GM19452 (cell line): ENCODE measurements around the gene PNMA1.

Experiments
- ATAC-seq: cut with Tn5 transposase; IDR thresholded peaks from one replicate; pipeline ENCODE4 v1.9.1; 2021; ENCODE audit not compliant: unreplicated experiment

The PNMA1 gene

GRCh38 chr14:73751157-73751691, 37.0 kb upstream of the PNMA1 start:
- ATAC-seq = no peak

GRCh38 chr14:73750531-73750901, 36.3 kb upstream of the PNMA1 start:
- ATAC-seq = no peak

- no peak for ATAC-seq
These were observed 35.7 kb upstream of the PNMA1 start for GRCh38 chr14:73749706-73750530.

- no peak for ATAC-seq
These were observed 34.7 kb upstream of the PNMA1 start for GRCh38 chr14:73748858-73749357.

GRCh38 chr14:73747379-73748211, 33.4 kb upstream of the PNMA1 start:
- no peak for ATAC-seq

- ATAC-seq = no peak
These were observed 32.6 kb upstream of the PNMA1 start for GRCh38 chr14:73746520-73747378.

- no peak for ATAC-seq
These were observed 31.7 kb upstream of the PNMA1 start for GRCh38 chr14:73745571-73746519.

- no peak for ATAC-seq
These were observed 30.8 kb upstream of the PNMA1 start for GRCh38 chr14:73744874-73745529.

- ATAC-seq = no peak
These were observed 30.1 kb upstream of the PNMA1 start for GRCh38 chr14:73744175-73744867.

- peak; percentile 56 for ATAC-seq
These were observed 29.3 kb upstream of the PNMA1 start for GRCh38 chr14:73743431-73743931.

- ATAC-seq = no peak
These were observed 28.5 kb upstream of the PNMA1 start for GRCh38 chr14:73742520-73743238.

- no peak for ATAC-seq
These were observed 27.8 kb upstream of the PNMA1 start for GRCh38 chr14:73741876-73742519.

GRCh38 chr14:73741386-73741875, 27.2 kb upstream of the PNMA1 start:
- ATAC-seq = no peak

GRCh38 chr14:73740618-73741326, 26.6 kb upstream of the PNMA1 start:
- no peak for ATAC-seq

GRCh38 chr14:73739899-73740617, 25.9 kb upstream of the PNMA1 start:
- no peak for ATAC-seq
